ENCODE measurements around the gene TWNK. TPM values are rescaled to one million over a fixed set of nuclear protein-coding genes. Genes with fewer than 3 reads are reported as not detected.
A peak's percentile ranks its signal among the peaks of the same experiment; 100 is the strongest.

Gene TWNK
- total and polyA plus RNA-seq, 10 of the 15 experiments (the other 5 are each of a cell fraction or from before 2014, with no cell fraction given): 13.6 to 32.8 (median 18.0) TPM

- TF ChIP-seq JUNB (IDR thresholded peaks at IDR 0.05): no peak
- no peak for TF ChIP-seq FOS (IDR thresholded peaks at IDR 0.05; ENCODE audit: borderline replicate concordance, extremely low read depth, insufficient read length)
- TF ChIP-seq MTA2 (IDR thresholded peaks at IDR 0.05; ENCODE audit: low read depth): peak; percentile 22; the same call in 1 of the 2 replicates
- TF ChIP-seq KLF5 (IDR thresholded peaks at IDR 0.05; ENCODE audit: partially characterized antibody): no peak
- TF ChIP-seq EED (IDR thresholded peaks at IDR 0.05; ENCODE audit: low read depth): peak; percentile 6; the same call in 1 of the 2 replicates
- no peak for TF ChIP-seq CBFB (IDR thresholded peaks at IDR 0.05; ENCODE audit: low read depth)
- TF ChIP-seq TCF12 (IDR thresholded peaks at IDR 0.05; ENCODE audit: low read depth, low read length): peak; percentile 74
Observed at GRCh38 chr10:100998183-100998990, 11.0 kb downstream of the TWNK start (continued).

GRCh38 chr10:100998991-100999741 is 11.8 kb downstream of the TWNK start:
- no TSS peak for BruUV-seq (replicated peaks)
- FAIRE-seq: no peak
- Histone ChIP-seq H3K27me3 (replicated peaks in 1 of 2; ENCODE audit: control insufficient read depth in 2 of 2, insufficient read depth in 2 of 2, low read length in 1 of 2) (no peaks in the 10 kb centered on the region), H3K36me3 (ENCODE audit: control insufficient read depth in 2 of 2, insufficient read depth in 2 of 2, low read length in 1 of 2) (no peaks in the 10 kb centered on the region; a peak in 2 of 4 replicates), H3K4me2 (ENCODE audit: control insufficient read depth, insufficient read depth) (peak overlapping the region; percentile 99), H3K27ac (ENCODE audit: control insufficient read depth, insufficient read depth) (peak overlapping the region; percentile 88), H3K4me1 (ENCODE audit: control insufficient read depth, insufficient read depth, low read length) (peaks cover 17% of the 10 kb centered on the region), H2AFZ (ENCODE audit: control insufficient read depth, low read depth, low read length) (peak overlapping the region; percentile 90), H3K79me2 (ENCODE audit: control insufficient read depth, insufficient read depth, low read length) (peaks cover 10% of the 10 kb centered on the region), H3K9me3 (replicated peaks; ENCODE audit: control insufficient read depth, insufficient read depth, low read length) (no peaks in the 10 kb centered on the region), H3K4me3 (peak overlapping the region; percentile 86), H4K20me1 (ENCODE audit: control insufficient read depth, insufficient read depth) (no peaks in the 10 kb centered on the region), H3K9ac (ENCODE audit: control insufficient read depth, insufficient read depth, low read length) (peak overlapping the region; percentile 63)
- POLR2A ChIA-PET: interaction anchor here (0.6 to 3.8 kb wide), 4 partner anchors 13 to 84 kb away, joined by 3 to 23 read pairs (median 4); partner anchors contain the start of genes KAZALD1, MRPL43 and TWNK
- SMC1A ChIA-PET (ENCODE audit: uncharacterized antibody, unreplicated experiment): interaction anchor here (1.4 to 2.0 kb wide), 3 partner anchors 12 to 42 kb away, joined by 4 to 9 read pairs (median 6); no protein-coding TSS in a partner anchor
- no peak for DNase-seq (ENCODE audit: low read depth, low spot score)
- 1% methylated on average over 35 of the region's 83 CpGs for WGBS (ENCODE audit: insufficient coverage, insufficient replicate concordance, low lambda C conversion rate, missing lambda C conversion rate)
- RAD21 ChIA-PET (ENCODE audit: unreplicated experiment): interaction anchor here (0.6 to 4.6 kb wide), 10 partner anchors 12 to 125 kb away, joined by 3 to 26 read pairs (median 4); partner anchors contain the start of genes KAZALD1, MRPL43 and TWNK
- CTCF ChIA-PET: interaction anchor here (0.8 to 5.7 kb wide), 14 partner anchors 9 to 85 kb away, joined by 3 to 91 read pairs (median 6); partner anchors contain the start of genes KAZALD1, MRPL43, PDZD7 and SFXN3
- peak; percentile 75 for ATAC-seq
- intact Hi-C loops (cut with micrococcal nuclease; ENCODE audit: unreplicated experiment): loop anchor here (1.0 to 5.0 kb wide), 3 partner anchors 14 to 87 kb away; partner anchors contain the start of genes KAZALD1 and SLF2
- in situ Hi-C loops (cut with MboI): no loop called here
- TF ChIP-seq BCL3 (IDR thresholded peaks at IDR 0.05; ENCODE audit: borderline replicate concordance, insufficient read depth, low read depth, low read length, poor library complexity, severe bottlenecking) (no peak), RAD21 (IDR thresholded peaks at IDR 0.05; ENCODE audit: insufficient read depth, low read depth, low read length) (no peak), LARP7 (IDR thresholded peaks at IDR 0.05) (peak; percentile 89), E2F8 (IDR thresholded peaks at IDR 0.05; ENCODE audit: low read depth, partially characterized antibody) (no peak), NBN (IDR thresholded peaks at IDR 0.05) (peak; percentile 51; the same call in 1 of the 2 replicates), SMC3 (IDR thresholded peaks at IDR 0.05; ENCODE audit: borderline replicate concordance, low read length) (peak; percentile 43), TCF3 (IDR thresholded peaks at IDR 0.05; ENCODE audit: borderline replicate concordance, insufficient read depth, low read depth, low read length) (no peak), MYB (IDR thresholded peaks at IDR 0.05; ENCODE audit: borderline replicate concordance, low read depth, low read length) (no peak)
